HG02938 (cell line): ENCODE results near the gene OPCML.

Experiments
- ATAC-seq: cut with Tn5 transposase; IDR thresholded peaks from one replicate; pipeline ENCODE4 v1.9.1; 2021; ENCODE audit warnings: mild to moderate bottlenecking, moderate library complexity; ENCODE audit not compliant: unreplicated experiment

The OPCML gene

DNA sequence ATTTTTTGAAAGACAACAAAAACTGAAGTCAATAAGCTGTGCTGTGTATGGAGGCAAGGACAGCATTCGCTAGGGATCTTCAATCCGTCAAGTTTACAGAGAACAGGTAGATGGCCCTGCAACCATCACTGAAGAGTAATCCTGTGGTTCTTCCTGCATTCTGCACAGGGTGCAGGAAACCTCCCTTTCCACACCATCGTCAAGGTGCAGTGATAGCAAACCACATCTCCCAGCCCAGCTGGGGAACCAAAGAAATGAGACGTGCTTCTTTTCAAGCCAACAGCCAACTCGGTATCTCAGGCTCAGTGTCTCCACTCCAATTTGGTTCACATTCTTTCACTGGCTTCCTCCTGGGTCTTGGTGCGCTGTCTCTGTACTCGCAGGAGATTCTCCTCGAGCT is 814.5 kb downstream of the OPCML start:
- no peak for ATAC-seq

DNA sequence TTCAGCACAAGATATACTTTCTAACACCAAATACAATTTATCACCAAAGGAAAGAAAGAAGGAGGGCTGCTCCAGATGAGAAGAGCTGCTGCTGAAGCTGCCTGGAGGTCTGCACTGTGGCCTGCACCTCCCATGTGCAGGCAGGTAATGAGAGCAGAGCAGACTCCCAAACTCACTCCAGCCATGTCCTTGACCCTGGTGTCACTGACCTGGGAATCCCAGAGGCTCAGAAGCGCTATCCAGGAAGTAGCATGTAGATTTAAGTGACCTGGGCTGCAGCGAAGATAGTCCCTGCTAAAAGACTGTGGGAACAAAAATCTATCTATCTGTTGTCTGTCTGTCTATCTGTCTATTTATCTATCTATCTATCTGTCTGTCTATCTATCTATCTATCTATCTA is 816.3 kb downstream of the OPCML start:
- no peak for ATAC-seq

DNA sequence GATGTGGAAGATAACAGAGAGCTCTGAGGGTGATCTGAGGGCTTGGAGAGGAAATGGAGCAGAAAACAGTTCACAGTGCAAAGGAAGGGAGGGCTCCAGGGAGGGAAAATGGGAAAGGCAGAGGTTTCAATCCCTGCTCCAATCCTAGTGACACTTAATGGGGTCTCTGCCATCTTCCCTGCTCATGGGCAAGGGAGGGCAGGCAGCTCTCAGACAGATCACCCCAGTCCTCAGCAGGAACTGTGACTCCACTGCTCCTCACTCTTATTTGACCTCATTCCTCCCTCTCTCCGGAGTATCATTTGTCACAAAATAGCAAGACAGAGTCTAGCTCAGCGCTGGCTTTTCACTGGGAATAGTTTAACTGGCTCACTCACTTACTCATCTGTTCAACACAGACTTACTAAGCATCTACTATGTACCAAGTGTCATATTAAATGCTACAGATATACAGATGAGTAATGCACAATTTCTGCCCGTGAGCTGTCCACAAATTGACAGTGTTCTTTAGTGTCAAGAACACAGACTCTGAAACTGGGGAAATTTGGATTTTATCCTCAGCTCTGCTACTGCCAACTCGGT is 817.4 kb downstream of the OPCML start:
- ATAC-seq: no peak

DNA sequence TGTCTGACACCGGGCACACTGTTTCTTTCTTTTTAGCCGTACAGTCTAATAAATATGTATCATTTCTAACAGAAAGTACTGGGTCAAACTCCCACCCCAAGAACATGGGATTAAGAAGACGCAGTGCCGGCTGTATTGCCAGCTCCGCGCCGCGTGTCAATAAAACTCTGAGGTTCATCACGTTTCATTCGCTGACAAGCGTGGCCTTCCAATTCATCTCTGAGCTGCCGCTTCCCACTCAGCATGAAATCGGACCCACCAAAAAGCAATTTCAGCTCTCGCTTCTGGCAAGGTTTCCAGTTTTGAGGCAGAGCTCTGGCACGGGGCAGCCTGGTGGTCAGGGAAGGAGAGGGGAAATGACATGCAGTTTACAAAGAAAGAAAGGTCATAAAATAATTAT is 819.8 kb downstream of the OPCML start:
- no peak for ATAC-seq

DNA sequence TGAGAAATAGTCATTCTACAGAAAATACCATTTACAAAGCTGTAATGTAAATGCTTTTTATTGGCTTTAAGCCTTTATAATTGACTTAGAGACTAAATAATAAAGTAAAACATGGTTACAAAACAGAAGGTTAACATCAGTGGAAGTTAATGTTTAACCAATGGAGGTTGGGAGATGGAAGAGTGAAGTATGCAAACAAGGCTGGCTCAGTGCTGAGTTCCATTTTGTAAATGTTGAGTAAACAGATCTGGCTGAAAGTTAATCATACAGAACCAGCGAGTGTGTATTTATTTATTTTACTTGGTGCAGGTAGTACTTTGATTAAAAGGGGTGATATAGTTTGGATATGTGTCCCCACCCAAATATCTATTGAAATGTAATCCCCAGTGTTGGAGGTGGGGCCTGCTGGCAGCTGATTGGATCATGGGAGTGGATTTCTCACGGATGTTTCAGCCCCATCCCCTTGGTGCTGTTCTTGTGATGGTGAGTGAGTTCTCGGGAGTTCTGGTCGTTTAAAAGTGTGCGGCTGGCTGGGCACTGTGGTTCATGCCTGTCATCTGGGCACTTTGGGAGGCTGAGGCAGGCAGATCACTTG is 827.4 kb downstream of the OPCML start:
- no peak for ATAC-seq

DNA sequence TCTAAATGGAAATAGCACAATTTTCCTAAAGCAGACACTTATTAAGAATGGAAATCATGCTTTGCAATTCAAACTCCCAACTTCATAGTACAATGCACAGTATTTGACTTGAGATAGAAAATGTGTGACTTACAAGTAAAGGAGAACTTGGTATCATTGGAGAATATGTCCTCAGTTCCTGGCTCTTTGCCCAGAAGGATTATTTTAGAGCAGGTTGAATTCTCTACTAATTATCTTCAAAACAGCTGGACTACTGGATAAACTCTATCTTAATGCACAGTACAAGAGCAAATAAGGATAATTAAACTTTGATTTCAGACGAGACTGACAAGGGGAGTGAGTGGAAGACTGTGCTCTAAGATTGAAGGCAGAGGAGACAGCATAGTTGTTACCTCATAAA is 839.4 kb downstream of the OPCML start:
- no peak for ATAC-seq

DNA sequence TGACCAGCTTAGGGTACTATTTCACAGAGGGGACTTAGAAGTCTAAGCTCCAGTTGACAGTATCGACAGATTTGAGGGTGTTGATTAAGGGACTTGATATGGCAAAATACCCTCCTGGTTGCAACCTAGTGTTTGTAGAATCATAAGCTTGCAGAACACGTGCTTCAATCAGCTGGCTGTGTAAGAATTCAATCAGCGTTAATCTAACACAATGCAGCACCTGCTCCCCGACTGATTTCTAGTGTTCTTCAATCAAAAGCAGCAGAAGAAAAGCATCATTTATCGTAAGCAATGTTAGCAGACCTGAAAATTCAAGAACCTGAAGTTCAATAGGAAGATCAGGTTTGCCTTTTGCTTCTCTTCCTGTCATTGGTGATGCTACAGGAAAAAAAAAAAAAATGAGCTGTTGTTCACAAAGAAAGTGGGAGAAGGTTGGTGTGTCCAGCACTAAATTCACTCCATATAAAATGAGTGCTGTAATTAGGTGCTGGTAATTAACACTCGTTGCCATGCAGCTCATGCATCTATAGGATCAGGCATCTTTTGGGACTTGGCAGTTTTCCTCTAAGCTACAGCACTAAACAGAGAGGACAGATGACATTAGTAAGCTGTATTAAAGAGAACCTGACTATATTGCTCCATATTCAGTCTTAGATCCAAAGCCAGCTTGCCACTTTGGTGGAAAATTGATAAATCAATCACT is 840.3 kb downstream of the OPCML start:
- no peak for ATAC-seq

DNA sequence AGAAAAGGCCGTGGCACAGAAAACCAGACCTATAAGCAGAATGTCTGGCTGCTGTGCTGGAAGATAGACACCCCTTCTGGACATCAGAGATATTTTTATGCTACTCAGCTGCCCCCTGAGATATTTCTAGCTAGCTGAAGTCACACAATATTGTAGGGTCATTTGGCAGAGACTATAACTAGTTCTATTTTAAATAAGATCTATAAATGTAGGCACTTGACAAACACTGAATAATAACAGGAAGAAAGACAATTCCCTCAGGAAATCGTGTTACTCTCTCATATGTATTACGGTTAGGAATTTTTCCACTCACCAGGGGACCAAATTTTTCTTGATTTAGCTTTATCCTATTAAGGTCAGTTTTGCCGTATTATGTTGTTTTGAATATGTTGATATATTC is 845.4 kb downstream of the OPCML start:
- ATAC-seq: no peak

DNA sequence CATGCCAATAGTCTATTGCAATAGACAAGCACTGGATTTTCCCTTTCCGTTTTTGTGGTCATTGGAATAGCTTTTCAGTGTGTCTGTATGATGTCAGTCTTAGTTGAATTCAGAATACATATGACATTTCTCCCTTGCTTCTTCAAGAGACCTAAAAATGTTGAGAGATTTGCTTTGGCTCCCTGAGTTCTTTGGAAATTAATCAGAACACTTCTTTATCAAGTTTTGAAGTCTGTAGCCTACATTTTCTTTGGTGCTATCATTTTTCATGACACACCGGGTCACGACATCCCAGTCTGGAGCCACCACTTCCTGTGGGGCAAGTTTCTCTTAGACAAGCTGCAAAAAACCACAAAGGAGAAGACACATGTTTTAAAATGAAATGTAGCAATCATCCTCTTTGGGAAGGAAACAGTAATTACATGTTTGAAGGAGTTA is 847.1 kb downstream of the OPCML start:
- no peak for ATAC-seq

DNA sequence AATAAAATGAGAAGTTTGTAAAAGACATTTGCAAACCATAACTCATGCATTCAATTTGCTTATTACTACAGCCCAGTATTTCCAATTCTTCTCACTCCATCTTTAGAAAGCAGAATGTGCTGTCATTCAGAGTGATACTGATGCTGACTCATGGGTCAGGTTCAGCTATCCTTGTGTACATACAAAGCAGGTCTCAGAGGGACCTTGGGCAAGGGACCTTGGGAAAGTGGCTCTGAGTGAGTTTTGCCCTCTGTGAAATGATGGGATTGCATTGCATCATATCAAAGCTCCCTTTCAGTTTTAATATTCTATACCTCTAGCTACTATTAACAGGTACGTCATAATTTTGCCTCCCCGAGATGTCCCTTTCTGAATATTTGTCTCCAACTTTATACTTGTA is 848.7 kb downstream of the OPCML start:
- no peak for ATAC-seq

DNA sequence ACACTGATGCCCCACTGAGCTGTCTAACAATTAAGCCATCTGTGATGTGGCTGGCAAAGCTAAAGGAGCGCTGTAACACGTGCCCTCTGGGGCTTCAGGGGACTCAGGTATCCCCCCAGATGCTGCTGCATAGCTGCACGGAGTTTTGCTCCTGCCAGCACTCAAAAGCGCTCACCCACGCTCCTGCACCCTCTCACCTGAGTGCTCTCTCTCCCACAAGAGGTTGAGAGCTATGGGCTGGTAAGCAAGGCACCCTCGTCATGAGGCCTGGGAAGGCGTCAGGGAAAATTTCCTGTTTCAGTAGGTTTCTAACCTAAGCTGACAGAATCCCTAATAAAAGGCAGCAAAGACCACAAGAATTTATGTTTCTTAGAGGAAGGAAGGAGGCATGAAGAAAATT is 850.3 kb downstream of the OPCML start:
- no peak for ATAC-seq

DNA sequence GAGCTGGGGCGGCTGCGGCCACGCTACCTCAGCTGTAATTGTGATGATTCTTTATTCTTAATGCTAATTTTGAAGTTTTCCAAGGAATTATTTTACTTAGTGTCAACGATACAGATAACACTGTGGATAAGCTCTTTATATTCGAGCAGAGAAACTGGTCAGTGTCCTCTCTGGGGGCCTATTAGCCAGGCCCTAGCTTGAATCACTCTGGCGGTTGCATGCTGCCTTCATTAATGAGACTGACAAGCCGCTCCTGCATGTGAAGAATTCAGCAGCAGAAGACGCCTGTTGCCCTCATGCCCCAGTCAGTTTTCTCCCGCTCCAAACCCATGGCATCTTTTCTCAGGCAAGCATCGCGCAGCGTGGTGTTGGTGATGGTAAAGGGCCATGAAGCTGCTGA is 851.7 kb downstream of the OPCML start:
- no peak for ATAC-seq

DNA sequence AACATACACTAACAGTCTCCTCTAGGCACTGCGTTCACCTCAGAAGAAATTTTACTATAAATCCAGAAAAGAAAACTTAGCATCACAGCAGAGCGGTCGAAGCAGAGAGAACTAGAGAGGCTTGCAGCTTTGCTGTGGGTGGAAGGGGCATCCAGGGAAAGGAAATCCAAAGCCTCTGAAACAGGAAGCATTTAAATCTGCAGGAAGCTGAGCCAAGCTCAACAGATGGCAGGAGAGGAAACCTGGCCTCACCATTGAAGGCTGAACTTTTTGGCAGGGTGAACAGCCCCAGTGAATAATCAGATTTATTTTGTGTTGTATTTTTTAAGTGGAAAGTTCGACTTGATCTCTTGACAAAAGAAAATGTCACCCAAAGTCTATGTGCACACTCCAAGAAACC is 858.1 kb downstream of the OPCML start:
- no peak for ATAC-seq

DNA sequence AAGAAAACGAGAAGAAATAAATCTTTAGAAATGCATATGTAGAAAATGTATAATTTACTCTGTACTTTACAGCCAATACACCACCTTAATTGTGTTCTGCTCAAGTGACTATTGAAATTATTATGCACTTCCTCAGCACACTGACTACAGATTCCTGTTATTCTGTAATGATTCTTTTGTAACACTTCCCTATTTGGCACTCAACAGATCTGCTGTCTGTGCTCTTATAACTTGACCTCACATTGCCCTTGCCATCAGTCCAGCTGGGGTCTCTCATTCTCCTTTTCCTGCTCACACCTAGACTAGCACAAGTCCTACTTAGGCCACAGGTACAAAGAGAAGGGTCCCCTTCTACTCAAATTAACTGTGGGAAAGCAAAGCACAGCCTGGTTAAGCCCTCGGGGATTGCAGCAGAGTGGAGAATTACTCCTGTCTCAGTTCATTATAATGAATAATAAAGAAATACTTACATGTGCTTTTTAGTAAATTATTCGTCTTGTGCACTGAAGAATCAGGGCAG is 860.4 kb downstream of the OPCML start:
- no peak for ATAC-seq

DNA sequence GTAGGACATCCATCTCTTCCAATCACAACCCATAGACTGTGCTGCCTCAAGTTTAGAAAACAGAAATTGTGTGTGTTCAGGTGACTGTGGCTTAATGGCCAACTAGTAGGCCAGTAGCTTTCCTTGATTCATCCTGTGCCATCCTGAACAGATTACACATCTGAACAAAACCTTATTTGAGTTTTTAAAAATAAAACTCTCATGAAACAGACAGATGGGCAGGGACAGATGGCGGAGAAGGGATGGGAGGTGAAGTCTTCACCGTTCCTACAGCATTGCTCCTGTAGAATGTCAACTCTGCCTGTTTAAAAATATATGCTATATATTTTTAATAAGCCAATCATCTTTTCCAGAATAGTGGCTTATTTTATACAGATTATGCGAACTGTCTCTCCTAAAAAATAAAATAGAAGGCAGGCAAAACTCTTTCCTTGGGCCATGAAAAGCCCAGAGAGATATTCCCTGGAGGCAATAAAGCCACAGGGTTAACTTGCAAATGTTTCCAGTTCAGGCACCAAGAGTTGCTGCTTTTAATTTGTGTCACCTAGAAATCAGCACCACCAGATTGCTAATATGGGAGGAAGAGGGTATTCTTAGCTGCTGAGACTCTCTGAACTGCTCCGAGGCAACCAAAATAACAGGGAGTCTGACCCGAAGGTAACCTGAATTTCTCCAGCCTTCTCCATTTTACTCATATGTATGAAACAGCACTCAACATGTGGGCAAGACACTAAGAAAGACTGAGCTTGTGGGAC is 861.2 kb downstream of the OPCML start:
- no peak for ATAC-seq

DNA sequence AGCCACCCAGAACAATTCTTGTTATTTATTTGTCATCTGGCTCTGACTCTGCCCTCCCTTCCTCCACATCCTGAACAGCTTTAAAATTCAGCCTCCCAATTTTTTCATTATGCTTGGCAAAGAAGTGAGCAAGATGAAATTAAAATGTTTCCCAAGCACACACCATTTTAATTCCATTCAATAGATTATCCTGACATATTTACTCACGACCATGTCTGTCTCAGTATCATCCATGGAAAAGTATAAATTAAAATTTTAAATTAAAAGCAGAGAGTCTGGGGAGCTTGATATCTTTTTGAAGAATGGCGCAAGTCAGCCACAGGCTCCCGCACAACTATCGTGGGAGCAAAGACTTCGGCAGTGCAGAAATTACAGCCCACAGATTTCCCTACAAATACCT is 862.4 kb downstream of the OPCML start:
- ATAC-seq: no peak

DNA sequence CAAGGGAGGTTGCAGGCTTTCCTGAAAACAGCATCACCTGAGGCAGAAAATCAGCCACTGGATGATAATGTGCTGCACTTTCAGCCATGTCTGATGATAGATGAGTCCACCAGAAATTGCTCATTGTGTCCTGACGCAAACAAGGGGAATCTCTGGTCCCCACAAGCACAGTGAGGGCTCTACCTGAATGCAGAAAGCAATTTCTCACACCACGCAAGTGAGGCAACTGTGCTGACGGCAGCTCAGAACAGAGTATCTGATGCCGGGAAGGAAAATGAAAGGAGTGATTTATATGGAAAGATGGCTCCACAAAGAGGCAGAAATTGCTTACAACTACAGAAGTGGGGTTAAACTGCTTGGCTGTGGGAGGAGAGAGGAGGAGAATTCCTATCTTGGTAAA is 867.1 kb downstream of the OPCML start:
- no peak for ATAC-seq

DNA sequence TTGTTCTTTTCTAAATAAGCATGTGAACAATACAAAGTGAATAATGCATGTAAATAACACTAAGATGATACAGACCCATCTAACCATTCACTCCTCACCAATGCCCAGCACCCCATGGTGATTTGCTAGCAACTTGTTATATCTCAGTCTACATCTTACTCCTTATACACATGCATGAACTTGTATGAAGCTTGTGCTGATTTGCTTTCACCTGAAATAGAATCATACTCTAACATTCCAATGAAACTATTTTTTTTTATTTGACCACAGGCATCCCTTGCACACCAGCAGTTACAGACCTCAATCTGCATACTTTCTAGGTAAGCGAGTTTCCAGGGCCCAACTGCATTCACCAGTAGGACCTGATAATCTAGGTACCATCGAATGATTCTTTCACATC is 873.6 kb downstream of the OPCML start:
- no peak for ATAC-seq

DNA sequence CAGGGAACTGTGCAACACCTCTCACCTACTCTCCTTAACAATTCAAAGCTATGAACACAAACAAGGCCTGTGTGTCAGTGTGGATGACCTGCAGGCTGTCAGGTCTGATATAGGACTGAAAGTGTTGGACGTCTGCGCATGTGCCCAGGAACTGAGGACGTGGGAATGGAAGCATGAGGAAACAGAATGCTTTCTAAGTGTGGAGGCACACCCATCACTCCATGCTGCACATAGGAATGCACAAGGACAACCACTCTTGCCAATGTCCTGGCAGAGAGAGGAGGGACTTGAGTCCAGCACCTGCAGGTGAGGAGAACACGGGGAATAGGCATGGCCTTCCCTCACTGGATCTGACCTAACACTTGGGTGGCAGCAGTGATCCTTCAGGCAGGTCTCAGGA is 874.3 kb downstream of the OPCML start:
- no peak for ATAC-seq

DNA sequence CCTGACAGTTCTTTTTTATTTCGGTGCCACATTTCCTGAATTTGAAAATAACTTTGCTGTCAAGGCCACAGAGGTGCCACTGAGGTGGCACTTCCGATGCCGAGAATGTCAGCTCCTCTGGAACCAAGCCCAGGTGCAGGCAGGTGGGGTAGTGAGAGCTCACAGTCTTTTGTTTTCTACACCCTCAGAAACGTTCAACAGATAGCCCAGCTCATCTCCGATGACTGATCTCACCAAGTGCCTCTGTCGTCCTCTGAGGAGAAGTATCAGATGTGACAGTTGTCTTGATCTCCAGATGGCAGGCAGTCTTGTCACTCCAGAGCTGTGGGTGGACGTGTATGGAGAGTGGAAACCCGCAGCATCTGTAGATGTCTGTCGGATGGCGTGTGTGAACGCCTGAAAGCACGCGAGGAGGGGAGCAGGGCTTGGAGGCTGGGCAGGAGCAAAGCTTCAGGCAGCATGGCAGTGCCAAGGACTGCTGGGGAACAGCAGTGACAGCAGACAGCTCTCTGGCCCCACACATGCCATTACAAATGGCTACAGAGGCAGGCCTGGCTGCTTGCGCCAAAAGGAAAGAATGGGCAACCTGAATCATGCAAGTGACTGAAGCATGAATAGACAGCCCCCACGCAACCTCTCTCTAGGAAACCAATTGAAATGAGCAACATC is 877.0 kb downstream of the OPCML start:
- no peak for ATAC-seq

DNA sequence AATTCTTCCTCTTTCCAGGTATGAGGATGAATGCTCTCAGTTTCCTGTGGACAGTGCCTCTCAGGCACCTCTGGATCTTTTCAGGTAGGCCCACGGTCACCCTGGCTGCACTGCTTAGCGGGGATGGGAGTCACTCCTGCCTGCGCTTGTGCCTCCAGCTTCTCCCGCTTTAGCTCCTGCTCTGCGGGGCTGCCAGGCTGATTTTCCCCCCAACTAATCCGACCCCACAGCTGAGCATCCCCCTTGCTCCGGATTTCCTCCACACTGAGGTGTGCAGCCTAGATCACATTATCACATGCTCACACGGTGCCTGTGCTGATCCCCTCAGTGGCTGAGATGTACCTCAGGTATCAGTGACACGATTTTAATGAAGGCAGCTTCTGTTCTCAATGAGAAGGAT is 879.1 kb downstream of the OPCML start:
- ATAC-seq: no peak
